K562 (cell line): ENCODE data around the gene ADNP2. TPM values are rescaled to one million over a fixed set of nuclear protein-coding genes. Genes with fewer than 3 reads are reported as not detected.

Experiments
- ATAC-seq: fragments of 200-7000 bp; cut with Tn5 transposase; 3 replicates; pipeline ENCODE4 v1.9.1; 2020; ENCODE audit warnings: moderate library complexity
- BruUV-seq: library from RNA; stranded (reverse); fragments of 400-500 nt; replicated peaks from 2 replicates; lab custom pipeline; 2021; lab: Mats Ljungman, UMichigan
- CTCF ChIA-PET: fragments of 300-600 bp; formaldehyde crosslinking; extraction: SDS; loops from one replicate; lab custom pipeline; 2021; ENCODE audit warnings: low intra/inter-chr PET ratio; lab: Yijun Ruan, JAX
- POLR2A ChIA-PET: fragments of 300-600, 350-650 bp; sonication (Branson Sonifier 250); formaldehyde crosslinking; extraction: SDS; loops from one replicate; lab custom pipeline; 2021; ENCODE audit warnings: antibody characterized with exemption, inconsistent platforms; lab: Yijun Ruan, JAX
- DNase-seq, 4 experiments: peaks; one replicate each; pipeline versions ENCODE4 v3.0.0 to v3.0.0-alpha.2; 2011 to 2018; ENCODE audit warnings: low spot score in 3 of 4, mixed read lengths in 3 of 4; ENCODE audit errors: extremely low read depth in 1 of 4
- FAIRE-seq: peaks from 2 replicates; lab custom pipeline; 2011; peaks lifted over from hg19 to GRCh38; lab: Jason Lieb, UNC
- H2AFZ ChIP-seq: 2 replicates; pipeline ENCODE4 v1.6.0; 2011; ENCODE audit warnings: low read depth, low read length, control low read depth, inconsistent platforms
- H3K27ac ChIP-seq: fragments of 200-600 bp; 3 replicates; pipeline ENCODE4 v1.8.0; 2011; ENCODE audit warnings: low read depth, mild to moderate bottlenecking, control low read depth, inconsistent platforms, low read length, moderate library complexity, mixed read lengths; ENCODE audit errors: extremely low read depth
- H3K27me3 ChIP-seq, 2 experiments: fragments of 300-600 bp in 1 of 2; 2 replicates in 1 of 2; 3 replicates in 1 of 2; pipeline versions ENCODE4 v1.6.0 to v1.8.0; 2011; ENCODE audit warnings: inconsistent platforms in 2 of 2, low read length in 2 of 2, mild to moderate bottlenecking in 1 of 2, mixed read lengths in 1 of 2, moderate library complexity in 1 of 2; ENCODE audit not compliant: control insufficient read depth in 2 of 2, insufficient read depth in 2 of 2
- H3K36me3 ChIP-seq: fragments of 300-600 bp; 3 replicates; pipeline ENCODE4 v1.8.0; 2011; ENCODE audit warnings: mild to moderate bottlenecking, low read length, inconsistent platforms; ENCODE audit not compliant: control insufficient read depth, insufficient read depth
- H3K4me1 ChIP-seq, 2 experiments: fragments of 200-600 bp in 1 of 2; replicated peaks in 1 of 2; 2 replicates in 1 of 2; 3 replicates in 1 of 2; pipeline versions ENCODE4 v1.5.1 to v1.8.0; 2011; ENCODE audit warnings: inconsistent platforms in 2 of 2, low read length in 2 of 2, mild to moderate bottlenecking in 1 of 2, mixed read lengths in 1 of 2, moderate library complexity in 1 of 2; ENCODE audit not compliant: control insufficient read depth in 2 of 2, insufficient read depth in 2 of 2
- H3K4me2 ChIP-seq: 2 replicates; pipeline ENCODE4 v1.6.1; 2011; ENCODE audit warnings: low read length, control low read depth, inconsistent platforms, mixed read lengths; ENCODE audit not compliant: insufficient read depth
- H3K4me3 ChIP-seq: fragments of 200-600 bp; sonication (generic), shearing (Covaris generic); 2 replicates; pipeline ENCODE4 v1.5.1; 2016; ENCODE audit warnings: control low read depth, inconsistent platforms
- H3K79me2 ChIP-seq: fragments of 200-600 bp; 3 replicates; pipeline ENCODE4 v1.8.0; 2011; ENCODE audit warnings: low read length, inconsistent platforms; ENCODE audit not compliant: control insufficient read depth, insufficient read depth
- H3K9ac ChIP-seq, 2 experiments: 2 replicates each; pipeline versions ENCODE4 v1.6.0 to v1.6.1; 2011; ENCODE audit warnings: low read depth in 2 of 2, low read length in 2 of 2, control low read depth in 1 of 2, inconsistent platforms in 1 of 2, mild to moderate bottlenecking in 1 of 2, mixed read lengths in 1 of 2; ENCODE audit not compliant: insufficient read depth in 1 of 2
- H3K9me1 ChIP-seq: one replicate; pipeline ENCODE4 v1.6.0; 2011; ENCODE audit warnings: inconsistent platforms, mild to moderate bottlenecking, low read length, moderate library complexity; ENCODE audit not compliant: control insufficient read depth, insufficient read depth
- H3K9me3 ChIP-seq: replicated peaks from 2 replicates; pipeline ENCODE4 v1.5.1; 2011; ENCODE audit warnings: low read depth, low read length, inconsistent platforms; ENCODE audit not compliant: control insufficient read depth, insufficient read depth
- H4K20me1 ChIP-seq: replicated peaks from 2 replicates; pipeline ENCODE4 v1.6.1; 2011; ENCODE audit warnings: low read length, inconsistent platforms, mixed read lengths; ENCODE audit not compliant: control insufficient read depth, insufficient read depth
- DNMT1 ChIP-seq: fragments of 450-650 bp; IDR thresholded peaks from 2 replicates; pipeline ENCODE4 v1.6.1; 2016; ENCODE audit warnings: antibody characterized with exemption, mild to moderate bottlenecking
- FOXK2 ChIP-seq, 2 experiments: fragments of 450-650 bp; IDR thresholded peaks in 1 of 2; conservative IDR thresholded peaks in 1 of 2; 2 replicates each; pipeline ENCODE4 v1.6.1; 2016; ENCODE audit warnings: low read depth in 2 of 2, mild to moderate bottlenecking in 1 of 2
- NR4A1 ChIP-seq, 2 experiments: fragments of 250-450 bp in 1 of 2; fragments of 450-650 bp in 1 of 2; sonication (Bioruptor Pico) in 1 of 2; IDR thresholded peaks; 2 replicates each; pipeline versions ENCODE4 v1.4.0 to v1.6.1; 2016 to 2020; ENCODE audit warnings: mild to moderate bottlenecking in 2 of 2, missing compliant biosample characterization in 1 of 2, missing genetic modification characterization in 1 of 2, moderate library complexity in 1 of 2
- WGBS: fragments of 100-300 bp; shearing (Covaris generic); methylation state at CpG from one replicate; pipeline ENCODE4 v1.1.6; 2016; ENCODE audit warnings: low coverage, mixed read lengths; ENCODE audit not compliant: insufficient coverage; ENCODE audit errors: missing lambda C conversion rate; 5-methylcytosine and 5-hydroxymethylcytosine counted together
- in situ Hi-C: fragments of 300-500 bp; cut with MboI; formaldehyde crosslinking; loops from 4 replicates; pipeline ENCODE4 v1.15.0; 2018; ENCODE audit warnings: inconsistent platforms, mixed read lengths
- intact Hi-C: fragments of 100-400 bp; cut with micrococcal nuclease; formaldehyde crosslinking; loops from 2 replicates; pipeline ENCODE4 v1.14.2; 2022
- polyA plus RNA-seq, 8 experiments: library from polyadenylated mRNA; depleted of rRNA in 4 of 8; stranded (reverse) in 5 of 8; unstranded in 3 of 8; fragments of >200 nt; fragmentation: Nextera tagmentation in 2 of 8; fragmentation: Illumina TruSeq in 1 of 8; extraction: Ambion mirVana in 2 of 8; extraction: Trizol in 1 of 8; gene quantifications; 2 replicates each; pipeline versions ENCODE4 v1.2.1 to v1.2.3, GENCODE V29; 2011 to 2014; ENCODE audit warnings: inconsistent platforms in 1 of 8, missing spikeins in 1 of 8
- total RNA-seq, 7 experiments: library from RNA; depleted of rRNA in 6 of 7; stranded (reverse); fragments of >200 nt in 6 of 7; fragmentation: Illumina TruSeq in 2 of 7; extraction: Trizol in 2 of 7; gene quantifications; 2 replicates each; pipeline versions ENCODE4 v1.2.1 to v1.2.3, GENCODE V29; 2011 to 2021; ENCODE audit warnings: low replicate concordance in 1 of 7
- TF ChIP-seq, protein P1 (sequence below): IDR thresholded peaks from 2 replicates; pipeline ENCODE4 v1.6.1; 2014; ENCODE audit warnings: antibody characterized with exemption

ADNP2 gene
- total and polyA plus RNA-seq, 9 of the 15 experiments (the other 6 are each of a cell fraction or from before 2014, with no cell fraction given), result 5.8 to 24.3 (median 16.0) TPM

DNA sequence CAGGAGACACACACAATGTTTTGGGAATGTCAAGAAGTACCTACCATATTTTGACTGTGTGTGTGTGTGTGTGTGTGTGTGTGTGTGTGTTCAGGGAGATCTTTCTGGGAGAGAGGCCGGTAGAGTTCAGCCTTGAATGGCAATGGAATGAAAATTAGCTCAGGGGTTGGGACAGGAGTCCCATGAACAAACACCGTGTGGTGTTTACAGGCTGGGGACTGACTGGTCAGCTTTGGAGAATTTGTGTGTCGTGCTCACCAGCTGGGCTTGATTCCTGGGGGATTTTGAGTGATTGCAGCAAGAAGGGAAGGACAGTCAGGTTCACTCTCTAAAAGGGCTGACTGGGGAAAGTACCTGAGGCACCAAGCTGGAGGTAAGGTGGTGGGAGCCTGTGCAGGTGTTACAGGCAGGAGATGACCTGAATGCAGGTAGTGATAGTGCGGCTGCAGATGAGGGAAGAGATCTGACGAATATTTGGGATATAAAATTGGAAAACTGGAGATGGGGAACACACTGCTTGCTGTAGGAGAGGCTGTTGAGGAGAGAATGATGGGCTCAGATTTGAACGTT is 2.5 kb upstream of the ADNP2 start:
- Histone ChIP-seq H4K20me1 (peaks cover 12% of the 10 kb centered on the region), H2AFZ (peak overlapping the region; percentile 63; the same call in 1 of the 2 replicates), H3K9me3 (no peaks in the 10 kb centered on the region; the same call in 1 of the 2 replicates), H3K4me2 (no peak overlapping the region), H3K27ac (no peak overlapping the region)
- FAIRE-seq, result no peak
- in situ Hi-C loops, result no loop called here
- TF ChIP-seq FOXK2 (conservative IDR thresholded peaks at IDR 0.05 in 1 of 2, IDR thresholded peaks at IDR 0.05 in 1 of 2; ENCODE audit: low read depth in 2 of 2) (no peak), NR4A1 (CRISPR knock-in tag; IDR thresholded peaks at IDR 0.05) (no peak), NR4A1 (tag; IDR thresholded peaks at IDR 0.05) (no peak), DNMT1 (no peak)
- TF ChIP-seq, protein P1, sequence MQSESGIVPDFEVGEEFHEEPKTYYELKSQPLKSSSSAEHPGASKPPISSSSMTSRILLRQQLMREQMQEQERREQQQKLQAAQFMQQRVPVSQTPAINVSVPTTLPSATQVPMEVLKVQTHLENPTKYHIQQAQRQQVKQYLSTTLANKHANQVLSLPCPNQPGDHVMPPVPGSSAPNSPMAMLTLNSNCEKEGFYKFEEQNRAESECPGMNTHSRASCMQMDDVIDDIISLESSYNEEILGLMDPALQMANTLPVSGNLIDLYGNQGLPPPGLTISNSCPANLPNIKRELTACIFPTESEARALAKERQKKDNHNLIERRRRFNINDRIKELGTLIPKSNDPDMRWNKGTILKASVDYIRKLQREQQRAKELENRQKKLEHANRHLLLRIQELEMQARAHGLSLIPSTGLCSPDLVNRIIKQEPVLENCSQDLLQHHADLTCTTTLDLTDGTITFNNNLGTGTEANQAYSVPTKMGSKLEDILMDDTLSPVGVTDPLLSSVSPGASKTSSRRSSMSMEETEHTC, result no peak
- TF ChIP-seq, all 486 proteins: peak for 0
- WGBS, result 35% methylated on average over 3 of the region's 6 CpGs
- ChIA-PET POLR2A (interaction anchor here (1.9 kb wide), 1 partner anchor 11 kb away, joined by 7 read pairs; no protein-coding TSS in a partner anchor), CTCF (no interaction called here)
- H3K36me3 ChIP-seq, result peaks cover 9% of the 10 kb centered on the region; the same call in 2 of the 3 replicates
- H3K79me2 ChIP-seq, result peaks cover 21% of the 10 kb centered on the region
- peak overlapping the region in 1 of 2 experiments; percentile 27; a peak in 1 of 4 replicates for H3K9ac ChIP-seq
- intact Hi-C loops, result loop anchor here (5.0 kb wide), 1 partner anchor 69 kb away; no protein-coding TSS in a partner anchor
- no peaks in the 10 kb centered on the region for H3K9me1 ChIP-seq
- peaks cover 23 to 40% of the 10 kb centered on the region in 2 experiments; a peak in 4 of 5 replicates for H3K4me1 ChIP-seq
- no peak overlapping the region for H3K4me3 ChIP-seq
- no peaks in the 10 kb centered on the region for H3K27me3 ChIP-seq
- no peak for DNase-seq
- no peak for ATAC-seq
- no TSS peak for BruUV-seq
